AG20443 (cell line): Measurements from ENCODE around the gene KNL1.
"Not testable (repeated sequence)": the region's sequence is repeated elsewhere in the genome, so short reads cannot be mapped to it uniquely, and the experiment has no call there.

ENCODE experiments used
- DNase-seq: peaks from one replicate; pipeline ENCODE4 v3.0.0; 2012; ENCODE audit warnings: low spot score, mixed read lengths

KNL1 gene, protein sequence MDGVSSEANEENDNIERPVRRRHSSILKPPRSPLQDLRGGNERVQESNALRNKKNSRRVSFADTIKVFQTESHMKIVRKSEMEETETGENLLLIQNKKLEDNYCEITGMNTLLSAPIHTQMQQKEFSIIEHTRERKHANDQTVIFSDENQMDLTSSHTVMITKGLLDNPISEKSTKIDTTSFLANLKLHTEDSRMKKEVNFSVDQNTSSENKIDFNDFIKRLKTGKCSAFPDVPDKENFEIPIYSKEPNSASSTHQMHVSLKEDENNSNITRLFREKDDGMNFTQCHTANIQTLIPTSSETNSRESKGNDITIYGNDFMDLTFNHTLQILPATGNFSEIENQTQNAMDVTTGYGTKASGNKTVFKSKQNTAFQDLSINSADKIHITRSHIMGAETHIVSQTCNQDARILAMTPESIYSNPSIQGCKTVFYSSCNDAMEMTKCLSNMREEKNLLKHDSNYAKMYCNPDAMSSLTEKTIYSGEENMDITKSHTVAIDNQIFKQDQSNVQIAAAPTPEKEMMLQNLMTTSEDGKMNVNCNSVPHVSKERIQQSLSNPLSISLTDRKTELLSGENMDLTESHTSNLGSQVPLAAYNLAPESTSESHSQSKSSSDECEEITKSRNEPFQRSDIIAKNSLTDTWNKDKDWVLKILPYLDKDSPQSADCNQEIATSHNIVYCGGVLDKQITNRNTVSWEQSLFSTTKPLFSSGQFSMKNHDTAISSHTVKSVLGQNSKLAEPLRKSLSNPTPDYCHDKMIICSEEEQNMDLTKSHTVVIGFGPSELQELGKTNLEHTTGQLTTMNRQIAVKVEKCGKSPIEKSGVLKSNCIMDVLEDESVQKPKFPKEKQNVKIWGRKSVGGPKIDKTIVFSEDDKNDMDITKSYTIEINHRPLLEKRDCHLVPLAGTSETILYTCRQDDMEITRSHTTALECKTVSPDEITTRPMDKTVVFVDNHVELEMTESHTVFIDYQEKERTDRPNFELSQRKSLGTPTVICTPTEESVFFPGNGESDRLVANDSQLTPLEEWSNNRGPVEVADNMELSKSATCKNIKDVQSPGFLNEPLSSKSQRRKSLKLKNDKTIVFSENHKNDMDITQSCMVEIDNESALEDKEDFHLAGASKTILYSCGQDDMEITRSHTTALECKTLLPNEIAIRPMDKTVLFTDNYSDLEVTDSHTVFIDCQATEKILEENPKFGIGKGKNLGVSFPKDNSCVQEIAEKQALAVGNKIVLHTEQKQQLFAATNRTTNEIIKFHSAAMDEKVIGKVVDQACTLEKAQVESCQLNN (N-terminal part only)

DNA sequence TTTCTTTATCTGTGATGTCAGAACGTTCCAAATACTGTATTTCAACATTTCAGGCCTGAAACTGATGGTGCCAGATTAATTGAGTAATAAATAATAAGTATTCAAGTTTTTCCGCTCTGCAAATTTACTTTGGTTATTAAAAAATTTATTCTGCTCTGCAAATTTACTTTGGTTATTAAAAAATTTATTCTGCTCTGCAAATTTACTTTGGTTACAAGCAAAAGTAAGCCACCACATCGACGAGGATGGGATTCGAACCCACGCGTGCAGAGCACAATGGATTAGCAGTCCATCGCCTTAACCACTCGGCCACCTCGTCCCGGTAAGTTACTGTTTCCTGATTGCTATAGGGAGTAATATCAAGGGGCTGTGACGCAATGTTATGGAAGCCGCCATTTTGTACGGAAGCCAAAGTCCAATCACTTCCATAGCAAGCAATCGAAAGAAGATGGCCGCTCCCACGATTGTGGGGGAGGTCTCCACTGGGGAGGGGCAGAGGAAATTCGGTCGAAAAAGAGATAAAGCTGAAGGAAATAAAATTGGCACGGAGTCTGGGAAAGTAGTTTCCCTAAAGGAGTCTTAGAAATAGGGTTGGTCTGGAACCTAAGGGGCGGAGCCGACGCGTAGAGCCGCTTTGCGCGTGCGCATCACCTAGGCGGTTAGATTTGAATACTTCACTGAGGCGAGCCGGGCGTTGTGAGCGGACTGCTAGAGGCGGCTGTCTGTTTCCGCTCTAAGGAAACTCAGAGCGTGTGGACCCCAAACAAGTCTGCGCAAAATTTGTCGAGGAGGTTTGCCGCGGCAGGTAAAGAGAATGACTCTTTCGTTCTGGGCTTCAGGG lies at the start of gene KNL1:
Gene KNL1 (plus strand): TSS at position 662 of the 841 bp plus-strand sequence. CDS start 8,683 bp downstream, outside the sequence.
- peak; percentile 94 for DNase-seq

DNA sequence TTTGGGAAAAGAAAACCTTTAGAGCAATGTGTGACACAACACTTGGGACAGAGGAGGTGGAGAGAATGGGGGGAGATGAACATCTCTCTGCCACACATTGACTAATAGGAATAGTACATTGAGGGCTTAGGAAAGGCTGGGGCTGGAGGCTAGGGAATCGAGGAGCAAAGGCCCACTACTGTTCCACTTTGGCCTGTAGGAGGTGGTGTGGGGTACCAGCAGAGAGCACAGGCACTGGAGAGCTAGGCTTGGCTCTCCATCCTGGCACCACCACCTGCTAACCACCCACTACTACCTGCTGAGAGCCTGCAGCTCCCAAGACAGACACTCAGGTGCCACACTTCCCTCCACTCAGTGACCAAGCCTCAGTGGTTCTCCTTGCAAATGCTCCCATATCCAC lies 48.6 kb upstream of the KNL1 start:
- no peak for DNase-seq

DNA sequence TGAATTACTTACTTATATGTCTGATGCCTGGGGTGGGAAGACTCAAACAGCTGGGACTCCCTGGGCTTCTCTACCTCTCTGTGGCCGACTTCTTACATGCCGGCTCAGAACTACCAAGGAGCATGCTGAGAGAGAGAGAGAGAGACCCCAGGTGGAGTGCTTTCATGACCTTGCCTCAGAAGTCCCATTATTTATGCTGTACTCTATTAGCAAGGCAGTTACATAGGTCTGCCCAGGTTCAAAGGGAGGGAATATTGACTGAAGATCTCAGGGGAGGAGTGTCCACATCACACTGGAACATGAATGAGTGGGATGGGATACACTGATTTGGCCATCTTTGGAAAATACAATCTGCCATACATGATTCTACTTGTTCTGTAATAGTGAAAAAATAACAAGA lies 45.4 kb upstream of the KNL1 start:
- no peak for DNase-seq

DNA sequence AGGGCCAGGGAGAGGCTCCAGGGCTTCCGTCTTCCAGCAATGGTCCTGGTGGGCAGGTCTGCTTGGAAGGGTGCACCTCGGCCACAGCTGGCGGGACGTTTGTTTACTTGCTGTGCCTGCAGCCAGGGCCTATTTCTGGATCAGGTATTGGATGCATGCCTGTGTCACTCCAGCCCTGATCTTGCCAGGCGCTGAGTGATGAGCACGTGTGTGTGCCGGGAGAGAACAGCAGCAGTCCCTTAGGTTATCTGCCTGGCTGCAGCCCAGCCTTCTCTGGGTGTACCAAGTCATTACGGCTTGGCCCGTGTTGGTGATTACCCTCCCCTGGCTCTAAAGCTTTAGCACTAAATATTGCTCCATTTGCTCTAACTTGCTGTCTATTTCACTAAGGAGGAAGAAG lies 44.2 kb upstream of the KNL1 start:
- DNase-seq = no peak

DNA sequence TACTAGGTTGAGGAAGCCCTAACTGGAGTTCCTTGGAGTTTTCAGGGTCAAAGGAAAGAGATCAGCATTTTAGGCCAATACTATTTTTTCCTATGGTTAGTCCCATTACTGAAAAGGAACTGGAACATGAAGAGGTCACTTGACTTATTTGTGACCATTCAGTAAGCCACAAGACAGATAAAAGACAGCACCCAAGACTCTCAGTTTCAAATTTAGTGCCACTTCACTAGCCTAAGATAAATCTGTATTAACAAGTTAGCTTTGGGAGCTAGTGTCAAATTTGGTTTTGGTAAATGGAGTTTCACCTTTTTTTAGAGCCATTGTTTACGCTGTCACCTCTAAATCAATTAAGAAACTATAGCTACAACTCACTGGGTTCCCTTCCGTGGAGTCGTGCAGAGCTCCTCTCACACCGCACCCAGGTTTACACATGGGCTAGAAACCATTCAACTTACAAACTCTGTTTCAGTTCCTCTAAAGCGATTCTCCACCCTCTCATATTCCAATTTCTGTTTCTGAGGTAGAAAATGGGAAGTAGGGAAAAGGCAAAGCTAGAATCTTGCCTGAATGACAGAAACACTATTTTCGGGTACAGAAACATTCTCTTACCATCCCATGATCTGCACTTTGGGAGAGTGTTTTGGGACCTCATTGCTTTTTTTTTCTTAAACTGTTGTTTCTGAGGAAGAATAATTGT lies 43.6 kb upstream of the KNL1 start:
- no peak for DNase-seq

DNA sequence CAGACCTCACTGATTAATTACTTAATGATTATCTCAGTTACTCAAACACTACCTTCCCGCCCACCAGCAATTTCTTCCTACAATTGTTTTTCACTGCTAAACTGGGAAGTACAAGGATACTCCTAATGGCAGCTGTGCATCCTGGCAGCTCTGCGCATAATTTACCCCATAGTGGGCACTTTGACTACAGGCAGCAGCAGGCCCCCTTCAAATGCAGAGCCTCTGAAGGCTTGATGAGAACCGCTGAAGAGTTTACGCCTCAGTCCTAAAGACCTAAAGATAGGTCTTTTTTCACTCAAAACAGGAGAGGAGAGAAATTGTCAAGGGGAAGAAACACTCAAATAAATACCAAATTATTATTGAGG lies 39.9 kb upstream of the KNL1 start:
- no peak for DNase-seq

DNA sequence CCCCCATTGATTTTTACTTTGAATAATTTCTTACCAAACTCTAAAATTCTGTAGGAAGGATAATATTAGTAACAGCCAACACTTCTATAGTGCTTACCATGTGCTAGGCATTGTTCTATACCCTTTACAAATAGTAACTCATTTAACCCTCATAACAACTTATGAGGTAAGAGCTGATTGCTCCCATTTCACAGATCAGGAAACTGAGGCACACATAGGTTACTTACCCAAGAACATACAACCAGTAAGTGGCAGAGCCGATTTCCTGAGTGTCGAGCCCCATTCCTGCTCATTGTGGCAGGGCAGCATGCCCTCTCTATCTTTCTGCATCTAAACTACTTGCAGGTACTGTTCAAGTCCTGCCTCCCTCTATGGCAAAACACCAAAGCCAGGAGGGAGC lies 38.2 kb upstream of the KNL1 start:
- no peak for DNase-seq

DNA sequence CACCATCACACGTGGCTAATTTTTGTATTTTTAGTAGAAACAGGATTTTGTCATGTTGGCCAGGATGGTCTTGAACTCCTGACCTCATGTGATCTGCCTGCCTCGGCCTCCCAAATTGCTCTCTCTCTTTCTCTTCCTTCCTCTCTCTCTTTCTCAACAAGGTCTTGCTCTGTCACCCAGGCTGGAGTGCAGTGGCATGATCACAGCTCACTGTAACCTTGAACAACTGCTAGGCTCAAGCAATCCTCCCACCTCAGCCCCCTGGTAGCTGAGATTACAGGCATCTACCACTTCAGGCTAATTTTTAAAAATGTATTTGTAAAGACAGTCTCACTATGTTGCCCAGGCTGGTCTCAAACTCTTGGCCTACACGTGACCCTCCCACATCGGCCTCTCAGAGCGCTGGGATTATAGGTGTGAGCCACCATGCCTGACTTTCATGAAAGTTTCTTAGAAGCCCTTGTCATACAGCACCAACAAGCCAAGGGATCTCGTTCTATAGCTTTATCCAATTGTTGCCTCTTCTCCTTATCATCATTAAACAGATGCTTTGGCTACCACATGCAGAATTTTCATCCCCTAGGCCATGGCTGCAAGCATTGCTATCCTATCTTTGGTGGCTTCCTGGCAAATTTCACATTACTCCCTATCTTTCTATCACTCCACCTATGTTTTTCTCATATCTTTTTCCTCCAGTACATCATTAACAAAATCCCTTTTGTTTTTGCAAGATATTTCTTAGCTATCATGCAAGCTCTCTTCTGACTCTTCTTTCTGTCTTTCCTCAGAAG lies 34.9 kb upstream of the KNL1 start:
- no peak for DNase-seq

DNA sequence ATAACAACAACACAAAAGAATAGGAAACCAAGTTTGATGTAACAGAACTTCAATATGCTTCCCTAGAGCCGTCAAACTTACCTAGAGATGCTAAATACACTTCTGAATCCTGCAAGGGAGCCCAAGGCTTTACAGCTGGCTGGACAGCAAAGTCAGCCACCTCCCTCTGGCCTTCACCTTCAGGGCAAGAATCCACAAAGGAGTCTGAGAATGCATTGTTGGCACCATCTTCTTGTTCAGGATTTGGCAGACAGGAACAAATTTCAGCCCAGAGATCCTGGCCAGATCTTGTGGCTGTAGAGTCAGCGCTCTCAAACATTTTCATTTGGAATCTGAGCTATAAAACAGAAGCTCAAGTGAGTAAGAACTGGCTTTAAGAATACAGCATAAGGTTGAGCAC lies 31.4 kb upstream of the KNL1 start:
- no peak for DNase-seq

DNA sequence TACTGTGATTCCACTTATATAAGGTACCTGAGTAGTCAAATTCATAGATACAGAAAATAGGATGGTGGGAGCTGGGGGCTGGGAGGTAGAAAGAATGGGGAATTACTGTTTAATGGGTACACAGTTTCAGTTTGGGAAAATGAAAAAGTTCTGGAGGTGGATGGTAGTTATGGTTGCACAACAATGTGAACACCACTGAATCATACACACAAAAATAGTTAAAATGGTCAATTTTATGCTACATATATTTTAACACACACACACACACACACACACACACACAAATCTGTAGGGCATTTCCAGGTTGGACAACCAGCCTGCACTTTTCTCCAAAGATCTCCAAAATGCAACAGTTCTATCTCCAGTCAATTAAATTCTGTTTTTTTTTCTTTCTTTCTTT lies 30.6 kb upstream of the KNL1 start:
- DNase-seq = no peak

DNA sequence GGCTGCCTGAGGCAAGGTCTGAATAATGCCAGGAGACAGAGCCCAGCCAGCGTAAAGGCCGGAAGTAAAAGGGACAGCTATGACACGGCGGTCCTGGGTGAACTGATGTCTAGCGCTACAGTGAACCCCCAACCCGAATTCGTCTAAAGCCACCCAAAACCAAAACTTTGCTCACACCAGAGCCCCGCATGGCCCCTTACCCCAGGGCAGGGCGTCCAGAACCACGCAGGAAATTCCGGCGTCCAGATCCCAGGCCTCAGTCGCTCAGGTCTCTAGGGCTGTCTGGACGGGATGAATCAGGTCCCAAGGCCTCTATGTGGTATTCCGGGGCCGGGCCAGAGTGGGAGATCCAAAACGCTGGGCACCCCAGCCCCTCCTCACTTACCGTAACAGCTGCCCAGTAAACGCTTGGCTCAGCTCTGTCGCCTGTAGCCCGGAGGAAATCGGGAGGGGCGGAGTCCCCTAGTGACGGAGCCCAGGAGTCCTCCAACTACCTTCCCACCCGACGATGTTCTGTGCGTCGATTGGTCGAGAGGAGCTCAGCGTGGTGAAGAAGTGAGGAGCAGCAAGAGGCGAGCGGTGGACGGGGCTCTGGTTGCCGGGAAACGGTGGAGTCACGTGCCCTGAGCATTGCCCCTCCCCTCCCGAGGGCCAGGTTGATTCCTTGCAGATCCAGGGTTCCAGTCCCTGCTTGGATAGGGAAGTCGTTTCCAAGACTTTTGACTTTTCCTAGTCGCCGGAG lies 29.3 kb upstream of the KNL1 start, which contains the start of gene CCDC32:
Gene CCDC32 (minus strand): TSS at position 452 of the 742 bp plus-strand sequence. CDS start 2,027 bp downstream, outside the sequence.
- peak; percentile 99 for DNase-seq

DNA sequence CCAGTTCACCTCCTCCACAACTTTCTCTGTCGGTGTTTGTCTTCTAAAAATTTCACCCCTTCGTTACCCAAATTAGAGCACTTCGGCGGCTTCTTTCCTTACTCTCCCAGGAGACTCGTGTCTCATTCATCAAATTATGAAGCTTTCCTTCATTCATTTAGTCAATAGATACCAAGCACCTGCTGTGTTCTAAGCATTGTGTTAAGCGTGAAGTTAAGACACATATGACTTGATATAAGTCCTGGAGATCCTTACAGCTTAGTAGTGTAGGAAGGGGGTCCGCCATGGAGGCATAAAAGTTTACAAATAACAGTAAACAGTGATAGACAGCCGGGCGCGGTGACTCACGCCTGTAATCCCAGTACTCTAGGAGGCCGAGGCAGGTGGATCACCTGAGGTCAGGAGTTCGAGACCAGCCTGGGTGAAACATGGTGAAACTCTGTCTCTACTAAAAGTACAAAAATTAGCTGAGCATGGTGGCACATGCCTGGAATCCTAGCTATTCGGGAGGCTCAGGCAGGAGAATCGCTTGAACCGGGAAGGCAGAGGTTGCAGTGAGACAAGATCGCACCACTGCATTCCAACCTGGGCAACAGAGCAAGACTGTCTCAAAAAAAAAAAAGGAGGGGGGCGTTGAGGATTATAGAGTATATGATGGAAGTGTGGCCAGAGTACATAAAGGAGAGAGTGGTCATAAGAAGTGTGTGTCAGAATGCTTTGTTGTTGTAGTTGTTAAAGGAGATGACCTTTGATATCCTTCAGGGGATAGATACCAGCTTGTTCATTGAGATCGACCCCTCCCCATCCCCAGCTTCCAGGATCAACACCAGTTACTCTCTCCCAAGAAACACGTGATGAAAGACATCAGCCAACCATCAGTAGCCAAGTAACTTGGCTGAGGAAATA lies 28.5 kb upstream of the KNL1 start:
- no peak for DNase-seq

DNA sequence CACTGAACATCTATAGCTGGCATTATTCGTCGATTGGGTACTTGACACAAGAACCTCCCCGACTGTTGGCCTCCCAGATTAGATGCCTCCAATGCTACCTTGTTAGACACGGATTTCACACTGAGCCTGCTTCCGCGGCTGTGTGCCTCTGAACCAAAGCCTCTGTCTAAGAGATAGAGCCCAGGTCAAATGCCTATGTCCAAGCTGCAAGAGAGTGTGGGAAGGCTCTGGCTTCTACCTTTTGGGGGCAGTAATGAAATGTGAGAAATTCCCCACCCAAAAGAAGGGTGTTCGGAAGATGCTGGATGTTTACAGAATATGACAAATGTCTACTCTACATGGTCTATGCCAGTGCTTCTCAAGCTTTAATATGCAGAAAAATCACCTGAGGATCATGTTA lies 26.9 kb upstream of the KNL1 start:
- no peak for DNase-seq

DNA sequence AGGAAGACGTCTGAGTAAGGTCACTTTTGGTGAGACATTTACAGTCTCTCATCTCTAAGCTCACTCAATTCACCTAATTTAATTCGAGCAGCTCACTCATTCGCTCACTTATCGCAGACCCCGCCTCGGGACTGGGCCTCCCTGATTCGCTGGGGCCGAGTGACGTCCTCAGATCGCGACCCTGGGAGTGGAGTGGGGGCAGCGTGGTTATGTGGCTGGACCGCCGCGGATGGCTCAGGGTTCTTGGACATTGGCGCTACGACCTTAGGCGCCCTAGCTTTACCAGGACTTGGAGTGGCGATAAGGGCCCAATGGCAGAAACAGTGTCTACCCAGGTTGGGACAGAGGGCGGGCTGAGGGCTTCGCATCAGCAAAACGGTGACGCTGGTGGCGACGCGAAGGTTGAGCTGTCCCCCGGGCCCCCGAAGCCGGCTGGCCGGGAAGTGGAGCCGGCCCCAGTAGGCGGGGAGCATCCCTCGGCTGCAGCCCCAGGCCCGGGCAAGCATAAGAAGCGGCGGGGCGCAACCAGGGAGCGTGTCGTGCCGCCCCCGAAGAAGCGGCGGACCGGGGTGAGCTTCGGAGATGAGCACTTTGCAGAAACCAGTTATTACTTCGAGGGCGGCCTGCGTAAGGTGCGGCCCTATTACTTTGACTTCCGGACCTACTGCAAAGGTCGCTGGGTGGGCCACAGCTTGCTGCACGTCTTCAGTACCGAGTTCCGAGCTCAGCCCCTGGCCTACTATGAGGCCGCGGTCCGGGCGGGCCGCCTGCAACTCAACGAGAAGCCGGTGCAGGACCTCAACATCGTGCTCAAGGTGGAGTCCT lies 24.7 kb upstream of the KNL1 start, which contains the start of gene RPUSD2:
Gene RPUSD2 (plus strand): TSS at position 171 of the 825 bp plus-strand sequence. CDS start 39 bp downstream, at position 210.
- DNase-seq = peak; percentile 96

DNA sequence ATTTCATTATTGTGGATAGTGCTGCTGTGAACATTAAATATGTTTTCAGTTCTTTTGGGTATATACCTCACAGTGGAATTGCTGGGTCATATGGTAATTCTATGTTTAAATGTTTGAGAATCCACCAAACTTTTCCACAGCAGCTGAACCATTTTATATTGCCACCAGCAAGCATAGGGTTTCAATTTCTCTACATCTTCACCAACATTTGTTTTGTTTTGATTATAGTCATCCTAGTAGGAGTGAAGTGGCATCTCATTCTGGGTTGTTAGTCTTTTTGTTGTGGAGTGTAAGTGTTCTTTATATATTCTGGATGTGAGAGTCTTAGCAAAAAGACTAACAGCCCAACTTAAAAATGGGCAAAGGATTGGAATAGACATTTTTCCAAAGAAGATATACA lies 18.9 kb upstream of the KNL1 start:
- DNase-seq = no peak

DNA sequence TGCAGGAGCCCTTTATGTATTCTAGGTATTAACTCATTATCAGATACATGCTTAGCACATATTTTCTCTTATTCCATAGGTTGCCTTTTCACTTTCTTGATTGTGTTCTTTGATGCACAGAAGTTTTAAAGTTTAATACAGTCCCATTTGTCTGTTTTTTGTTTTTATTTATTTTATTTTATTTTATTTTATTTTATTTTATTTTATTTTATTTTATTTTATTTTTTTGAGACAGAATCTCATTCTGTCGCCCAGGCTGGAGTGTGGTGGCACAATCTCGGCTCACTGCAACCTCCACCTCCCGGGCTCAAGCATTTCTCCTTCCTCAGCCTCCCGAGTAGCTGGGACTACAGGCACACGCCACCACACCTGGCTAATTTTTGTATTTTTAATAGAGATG lies 17.1 kb upstream of the KNL1 start:
- not testable (repeated sequence) for DNase-seq

DNA sequence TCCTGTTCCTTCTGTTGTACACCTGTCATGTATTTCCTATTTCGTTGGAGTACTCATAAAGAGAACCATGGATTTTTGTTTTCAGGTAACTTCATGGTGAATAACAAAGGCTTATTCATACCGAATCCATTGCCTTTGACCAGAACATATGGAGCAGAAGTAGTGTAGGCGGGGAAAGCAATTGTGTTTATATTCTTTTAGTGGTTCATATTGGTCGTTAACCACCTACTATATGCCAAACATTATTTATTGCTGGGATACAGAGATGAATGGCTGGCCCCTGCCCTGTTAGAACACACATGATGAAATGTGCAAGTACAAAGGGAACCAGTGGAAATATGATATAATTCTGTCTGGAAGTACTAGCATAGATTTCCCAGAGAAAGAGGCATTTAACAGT lies 15.2 kb upstream of the KNL1 start:
- no peak for DNase-seq
